Adipocyte (in vitro differentiated cells): ENCODE data around the gene HIVEP3.
A peak's percentile ranks its signal among the peaks of the same experiment; 100 is the strongest.
"Not testable (repeated sequence)": the region's sequence is repeated elsewhere in the genome, so short reads cannot be mapped to it uniquely, and the experiment has no call there.

ENCODE experiments used
- DNase-seq: peaks from one replicate; pipeline ENCODE4 v3.0.0-alpha.2; 2015; ENCODE audit warnings: low read depth
- H3K27me3 ChIP-seq: replicated peaks from 2 replicates; pipeline ENCODE4 v1.7.0; 2013; ENCODE audit warnings: mild to moderate bottlenecking, low read length, moderate library complexity; ENCODE audit not compliant: control insufficient read depth, insufficient read depth
- H3K36me3 ChIP-seq: 2 replicates; pipeline ENCODE4 v1.7.0; 2013; ENCODE audit warnings: low read length, mild to moderate bottlenecking, moderate library complexity; ENCODE audit not compliant: control insufficient read depth, insufficient read depth, severe bottlenecking
- H3K4me1 ChIP-seq: 2 replicates; pipeline ENCODE4 v1.7.0; 2013; ENCODE audit warnings: mild to moderate bottlenecking, low read length, moderate library complexity; ENCODE audit not compliant: control insufficient read depth, insufficient read depth
- H3K4me3 ChIP-seq: 2 replicates; pipeline ENCODE4 v1.7.0; 2013; ENCODE audit warnings: mild to moderate bottlenecking, low read length, moderate library complexity
- H3K9ac ChIP-seq: 2 replicates; pipeline ENCODE4 v1.7.0; 2013; ENCODE audit warnings: mild to moderate bottlenecking, low read length, moderate library complexity
- H3K9me3 ChIP-seq: 2 replicates; pipeline ENCODE4 v1.7.0; 2013; ENCODE audit warnings: mild to moderate bottlenecking, low read length, moderate library complexity; ENCODE audit not compliant: control insufficient read depth

The HIVEP3 gene

DNA sequence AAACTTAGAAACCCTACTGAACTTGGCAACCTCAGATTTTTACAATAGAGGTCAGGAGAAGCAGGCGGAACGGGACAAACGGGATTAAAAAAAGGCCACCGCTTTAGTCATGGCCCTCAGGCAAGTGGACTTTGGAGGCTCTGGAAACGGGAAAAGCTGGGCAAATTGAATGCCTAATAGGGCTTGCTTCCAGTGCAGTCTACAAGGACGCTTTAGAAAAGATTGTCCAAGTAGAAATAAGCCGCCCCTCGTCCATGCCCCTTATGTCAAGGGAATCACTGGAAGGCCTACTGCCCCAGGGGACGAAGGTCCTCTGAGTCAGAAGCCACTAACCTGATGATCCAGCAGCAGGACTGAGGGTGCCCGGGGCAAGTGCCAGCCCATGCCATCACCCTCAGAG lies 27.2 kb upstream of the HIVEP3 start:
- not testable (repeated sequence) for H3K9ac ChIP-seq, H3K4me1 ChIP-seq, H3K4me3 ChIP-seq, H3K27me3 ChIP-seq, DNase-seq, H3K36me3 ChIP-seq, H3K9me3 ChIP-seq

DNA sequence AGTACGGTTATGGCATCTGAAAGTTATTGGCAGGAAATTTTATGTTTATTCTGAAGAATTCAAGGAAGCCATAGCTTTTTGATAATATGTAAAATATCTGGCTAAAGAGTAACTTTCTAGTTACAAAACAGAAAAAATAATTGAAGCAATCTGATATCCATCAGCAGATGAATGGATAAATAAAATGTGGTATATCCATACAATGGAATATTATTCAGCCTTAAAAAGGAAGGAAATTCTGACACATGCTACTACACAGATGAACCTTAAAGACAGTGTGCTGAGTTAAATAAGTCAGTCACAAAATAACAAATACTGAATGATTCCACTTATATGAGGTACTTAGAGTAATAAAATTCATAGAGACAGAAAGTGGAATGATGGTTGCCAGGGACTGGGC lies 25.0 kb upstream of the HIVEP3 start:
- H3K36me3 ChIP-seq = peaks cover 4% of the 10 kb centered on the region
- H3K9me3 ChIP-seq = peaks cover 4% of the 10 kb centered on the region
- no peaks in the 10 kb centered on the region for H3K27me3 ChIP-seq
- H3K9ac ChIP-seq = no peak overlapping the region
- H3K4me3 ChIP-seq = no peak overlapping the region
- no peak for DNase-seq
- H3K4me1 ChIP-seq = no peaks in the 10 kb centered on the region

DNA sequence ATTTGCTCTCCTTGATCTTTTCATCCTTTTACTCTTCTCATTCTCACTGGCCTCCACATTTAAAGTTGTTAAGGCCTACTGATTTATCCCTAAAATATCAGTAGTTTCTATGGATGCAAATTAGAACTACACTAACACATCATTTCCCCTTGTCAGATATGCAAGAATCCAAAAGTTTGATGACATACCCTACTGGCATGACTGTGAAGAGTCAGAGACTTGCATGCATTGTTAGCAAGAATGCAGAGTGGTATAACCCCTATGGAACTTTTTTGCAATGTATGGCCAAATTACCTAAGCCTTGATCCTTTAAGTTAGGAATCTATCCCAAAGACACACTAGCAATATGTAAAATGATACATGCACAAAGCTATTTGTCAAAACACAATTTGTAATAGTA lies 23.6 kb upstream of the HIVEP3 start:
- no peak overlapping the region for H3K4me3 ChIP-seq
- H3K4me1 ChIP-seq = no peaks in the 10 kb centered on the region
- H3K9ac ChIP-seq = no peak overlapping the region
- H3K9me3 ChIP-seq = peaks cover 4% of the 10 kb centered on the region
- DNase-seq = no peak
- peaks cover 4% of the 10 kb centered on the region for H3K36me3 ChIP-seq
- H3K27me3 ChIP-seq = no peaks in the 10 kb centered on the region

DNA sequence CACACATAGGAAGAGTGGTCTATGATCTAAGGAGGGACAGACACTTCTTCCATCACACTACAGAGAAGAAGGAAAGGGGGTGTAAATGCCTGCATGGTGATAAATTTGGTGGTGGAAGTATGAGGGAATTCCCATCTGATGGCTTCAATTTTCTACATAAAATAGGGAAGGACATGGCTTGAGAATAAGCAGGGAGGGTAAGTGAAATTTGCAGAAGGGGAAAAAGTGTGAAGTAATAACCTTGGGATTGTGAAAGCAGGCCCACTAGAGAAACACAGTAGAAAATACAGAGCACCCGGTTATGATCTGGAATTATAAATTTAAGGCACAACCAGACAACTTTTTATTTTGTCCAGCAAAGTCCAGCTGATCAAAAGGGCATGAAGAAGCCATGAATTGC lies 22.7 kb upstream of the HIVEP3 start:
- Histone ChIP-seq H3K27me3 (no peaks in the 10 kb centered on the region), H3K9ac (no peak overlapping the region), H3K4me3 (no peak overlapping the region), H3K9me3 (peaks cover 4% of the 10 kb centered on the region), H3K4me1 (no peaks in the 10 kb centered on the region), H3K36me3 (peaks cover 4% of the 10 kb centered on the region)
- no peak for DNase-seq

DNA sequence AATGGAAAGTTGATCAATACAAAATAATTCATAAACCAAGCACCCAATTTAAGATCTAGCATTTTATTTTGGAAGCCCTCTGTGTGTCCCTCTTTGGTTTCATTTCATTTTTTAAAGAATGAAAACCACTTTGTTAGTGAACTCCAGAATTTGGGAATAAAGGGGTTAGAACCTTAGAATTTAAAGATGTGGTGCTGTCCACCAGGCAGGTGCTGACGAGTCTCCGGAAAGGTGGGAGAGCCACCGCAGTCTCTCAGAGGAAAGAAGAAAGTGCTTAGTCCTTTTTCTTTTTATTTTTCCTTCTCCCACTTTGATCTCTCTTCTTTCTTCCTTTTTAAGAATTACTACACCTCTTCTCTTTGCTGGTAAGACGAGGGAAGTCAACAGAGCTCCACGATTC lies 20.5 kb upstream of the HIVEP3 start:
- Histone ChIP-seq H3K9me3 (peaks cover 5% of the 10 kb centered on the region), H3K4me3 (no peak overlapping the region), H3K4me1 (no peaks in the 10 kb centered on the region), H3K36me3 (peaks cover 3% of the 10 kb centered on the region), H3K9ac (no peak overlapping the region), H3K27me3 (no peaks in the 10 kb centered on the region)
- peak; percentile 26 for DNase-seq

DNA sequence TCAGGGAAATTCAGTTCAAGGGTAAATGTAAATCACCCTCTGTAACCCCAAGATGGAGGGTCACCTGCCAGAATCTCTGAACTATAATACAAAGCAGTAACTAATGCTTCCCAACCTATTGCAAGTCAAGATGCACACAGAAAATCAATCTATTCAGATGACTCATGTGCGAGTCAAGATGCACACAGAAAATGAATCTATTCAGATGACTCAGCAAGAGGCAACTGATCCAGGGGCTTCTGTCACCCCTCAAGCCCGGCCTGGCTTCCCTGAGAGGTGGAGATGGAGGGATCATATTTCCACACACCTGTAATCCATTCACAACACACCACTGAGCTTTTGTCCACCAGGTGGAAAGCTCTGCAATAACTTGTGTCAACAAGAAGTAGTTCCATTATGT lies 17.4 kb upstream of the HIVEP3 start:
- H3K27me3 ChIP-seq = no peaks in the 10 kb centered on the region
- no peak overlapping the region for H3K9ac ChIP-seq
- no peaks in the 10 kb centered on the region for H3K4me1 ChIP-seq
- H3K36me3 ChIP-seq = no peaks in the 10 kb centered on the region
- DNase-seq = no peak
- H3K4me3 ChIP-seq = no peak overlapping the region
- H3K9me3 ChIP-seq = peaks cover 15% of the 10 kb centered on the region

DNA sequence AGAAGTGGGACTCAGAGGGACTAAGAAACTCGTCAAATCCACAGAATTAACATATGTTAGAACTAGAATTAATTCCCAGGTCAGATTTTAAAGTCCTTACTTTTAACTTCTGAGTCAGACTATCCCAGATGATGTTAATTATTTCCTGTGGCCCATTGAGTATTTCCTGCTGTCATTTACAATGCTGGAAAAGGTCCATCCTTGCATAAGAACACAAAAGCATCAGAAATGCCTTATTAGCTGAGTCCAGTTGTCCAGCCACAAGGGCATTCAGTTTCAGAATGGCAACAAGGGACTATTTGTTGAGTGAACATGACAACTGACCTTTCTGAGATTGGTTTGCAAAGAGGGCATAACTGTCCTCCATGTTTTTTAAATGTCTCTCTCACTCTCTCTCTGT lies 16.5 kb upstream of the HIVEP3 start:
- Histone ChIP-seq H3K9ac (no peak overlapping the region), H3K27me3 (no peaks in the 10 kb centered on the region), H3K9me3 (peaks cover 15% of the 10 kb centered on the region), H3K36me3 (no peaks in the 10 kb centered on the region), H3K4me3 (no peak overlapping the region), H3K4me1 (no peaks in the 10 kb centered on the region)
- no peak for DNase-seq

DNA sequence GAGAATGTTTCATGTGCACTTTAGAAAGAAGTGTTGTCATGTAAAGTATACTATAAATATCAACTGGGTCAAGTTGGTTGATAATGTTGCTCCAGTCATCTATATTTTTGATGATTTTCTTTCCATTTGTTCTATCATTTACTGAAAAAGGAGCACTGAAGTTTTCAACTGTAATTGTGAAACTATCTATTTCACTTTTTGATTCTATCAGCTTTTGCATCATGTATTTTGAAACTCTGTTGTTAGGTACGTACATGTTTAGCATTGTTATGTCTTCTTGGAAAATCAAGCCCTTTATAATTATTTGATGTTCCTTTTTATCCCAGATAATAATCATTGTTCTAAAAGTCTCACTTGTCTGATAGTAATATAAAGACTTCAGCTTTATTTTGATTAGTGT lies 14.4 kb upstream of the HIVEP3 start:
- H3K4me3 ChIP-seq = no peak overlapping the region

DNA sequence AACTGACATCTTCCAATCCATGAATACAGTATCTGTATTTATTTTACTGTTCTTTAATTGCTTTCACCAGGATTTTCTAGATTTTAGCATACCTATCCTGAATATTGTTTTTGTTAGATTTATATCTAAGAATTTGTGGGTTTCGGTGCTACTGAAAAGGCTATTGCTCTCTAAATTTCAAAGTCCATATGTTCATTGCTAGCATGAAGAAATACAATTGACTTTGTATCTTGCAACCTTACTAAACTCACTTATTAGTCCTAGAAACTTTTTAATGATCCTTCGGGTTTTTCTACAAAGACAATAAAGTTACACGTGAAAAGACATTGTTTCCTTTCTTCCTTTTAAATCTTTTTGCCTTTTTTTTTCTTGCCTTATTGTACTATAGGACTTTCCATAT lies 12.9 kb upstream of the HIVEP3 start:
- Histone ChIP-seq H3K9ac (no peak overlapping the region), H3K4me1 (no peaks in the 10 kb centered on the region), H3K27me3 (no peaks in the 10 kb centered on the region), H3K4me3 (no peak overlapping the region), H3K36me3 (no peaks in the 10 kb centered on the region), H3K9me3 (peaks cover 15% of the 10 kb centered on the region)
- no peak for DNase-seq

More for the DNA sequence above, 14.4 kb upstream of the HIVEP3 start:
- H3K4me1 ChIP-seq = no peaks in the 10 kb centered on the region
- peaks cover 15% of the 10 kb centered on the region for H3K9me3 ChIP-seq
- DNase-seq = no peak
- no peaks in the 10 kb centered on the region for H3K36me3 ChIP-seq
- H3K9ac ChIP-seq = no peak overlapping the region
- H3K27me3 ChIP-seq = no peaks in the 10 kb centered on the region

DNA sequence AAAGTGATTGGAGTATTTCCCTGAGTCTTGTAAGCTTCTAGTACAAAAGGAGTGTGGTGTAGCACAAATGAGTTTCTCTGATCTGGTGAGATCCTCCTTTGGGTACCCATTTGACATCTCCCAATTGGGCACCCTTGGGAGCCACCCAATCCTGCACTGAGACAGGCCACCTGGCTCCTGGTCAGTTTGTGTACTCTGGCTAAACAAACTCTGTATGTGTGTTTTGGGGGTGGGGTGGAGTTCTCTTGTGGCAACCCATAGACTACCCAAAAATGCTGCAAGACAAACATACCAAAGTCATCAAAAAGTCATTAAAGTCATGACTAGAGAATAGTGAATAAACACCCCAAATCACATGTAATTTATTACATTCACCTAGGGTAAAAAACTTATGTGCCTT lies 8.4 kb upstream of the HIVEP3 start:
- peaks cover 4% of the 10 kb centered on the region for H3K9me3 ChIP-seq
- H3K9ac ChIP-seq = no peak overlapping the region
- DNase-seq = no peak
- H3K36me3 ChIP-seq = no peaks in the 10 kb centered on the region
- H3K4me3 ChIP-seq = no peak overlapping the region
- H3K4me1 ChIP-seq = peaks cover 8% of the 10 kb centered on the region
- H3K27me3 ChIP-seq = no peaks in the 10 kb centered on the region

DNA sequence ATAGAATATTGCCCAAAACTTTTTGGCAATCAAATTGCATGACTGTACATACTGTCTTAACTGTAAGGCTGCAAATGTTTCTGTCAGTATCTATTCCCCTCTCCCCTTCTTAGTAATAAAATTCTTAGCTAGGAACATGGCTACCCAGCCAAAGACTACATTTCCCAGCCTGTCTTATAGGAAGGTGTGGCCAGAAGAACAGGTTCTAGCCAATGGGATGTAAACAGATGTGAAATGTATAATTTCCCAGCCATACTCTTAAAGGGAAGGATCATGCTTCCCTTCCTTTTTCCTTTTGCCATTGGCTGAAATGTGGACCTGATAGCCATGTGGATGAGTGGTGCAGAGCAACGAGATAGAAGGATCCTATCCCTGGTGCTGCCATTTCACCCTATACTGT lies 7.0 kb upstream of the HIVEP3 start:
- peak; percentile 36 for DNase-seq
- Histone ChIP-seq H3K4me1 (peaks cover 8% of the 10 kb centered on the region), H3K4me3 (no peak overlapping the region), H3K9ac (no peak overlapping the region), H3K9me3 (peaks cover 4% of the 10 kb centered on the region), H3K36me3 (no peaks in the 10 kb centered on the region), H3K27me3 (no peaks in the 10 kb centered on the region)

DNA sequence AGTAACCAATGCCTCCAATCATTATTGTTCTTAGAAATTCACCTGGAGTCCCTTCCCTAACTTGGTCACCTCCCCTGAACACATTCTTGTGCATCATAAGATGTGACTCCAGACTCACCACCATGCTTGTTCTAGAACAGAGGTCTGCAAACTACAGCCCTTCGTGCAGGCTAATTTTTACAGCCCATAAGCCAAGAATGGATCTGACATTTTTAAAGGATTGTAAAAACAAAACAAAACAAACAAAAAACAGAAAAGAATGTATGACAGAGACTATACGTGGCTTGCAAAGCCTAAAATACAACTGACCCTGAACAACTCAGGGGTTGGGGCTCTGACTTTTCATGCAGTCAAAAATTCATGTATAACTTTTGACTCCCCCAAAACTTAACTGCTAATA lies 6.2 kb upstream of the HIVEP3 start:
- Histone ChIP-seq H3K9ac (no peak overlapping the region), H3K36me3 (no peaks in the 10 kb centered on the region), H3K27me3 (no peaks in the 10 kb centered on the region)

More for the DNA sequence above, 6.2 kb upstream of the HIVEP3 start:
- DNase-seq = no peak
- Histone ChIP-seq H3K9me3 (peaks cover 4% of the 10 kb centered on the region), H3K4me1 (peaks cover 8% of the 10 kb centered on the region), H3K4me3 (no peak overlapping the region)
